H9 (cell line): ENCODE results near the gene COA1. TPM values are rescaled to one million over a fixed set of nuclear protein-coding genes. Genes with fewer than 3 reads are reported as not detected.

ENCODE experiments used
- DNase-seq: peaks from one replicate; pipeline ENCODE4 v3.0.0-alpha.2; 2017
- H2AFZ ChIP-seq: one replicate; pipeline ENCODE4 v1.6.1; 2013; ENCODE audit warnings: mild to moderate bottlenecking, low read length, control low read depth, moderate library complexity
- H2AK5ac ChIP-seq: 2 replicates; pipeline ENCODE4 v1.6.1; 2013; ENCODE audit warnings: low read length, control low read depth, mixed read lengths; ENCODE audit not compliant: insufficient read length
- H2BK120ac ChIP-seq: one replicate; pipeline ENCODE4 v1.6.1; 2013; ENCODE audit warnings: low read depth, mild to moderate bottlenecking, low read length, control low read depth, inconsistent platforms; ENCODE audit not compliant: poor library complexity, severe bottlenecking
- H2BK12ac ChIP-seq: 2 replicates; pipeline ENCODE4 v1.6.1; 2013; ENCODE audit warnings: low read length, control low read depth, mixed read lengths, low read depth; ENCODE audit not compliant: insufficient read length
- H2BK15ac ChIP-seq: 2 replicates; pipeline ENCODE4 v1.6.1; 2013; ENCODE audit warnings: low read depth, low read length, control low read depth
- H2BK20ac ChIP-seq: one replicate; pipeline ENCODE4 v1.6.1; 2013; ENCODE audit warnings: low read depth, mild to moderate bottlenecking, low read length, control low read depth, inconsistent platforms; ENCODE audit not compliant: poor library complexity, severe bottlenecking
- H2BK5ac ChIP-seq: 2 replicates; pipeline ENCODE4 v1.6.1; 2013; ENCODE audit warnings: low read length, control low read depth, mixed read lengths; ENCODE audit not compliant: insufficient read length
- H3K14ac ChIP-seq: 2 replicates; pipeline ENCODE4 v1.6.1; 2013; ENCODE audit warnings: low read length, control low read depth; ENCODE audit not compliant: insufficient read depth
- H3K18ac ChIP-seq: 2 replicates; pipeline ENCODE4 v1.6.1; 2013; ENCODE audit warnings: low read depth, mild to moderate bottlenecking, mixed read lengths, low read length, control low read depth; ENCODE audit not compliant: insufficient read length
- H3K23ac ChIP-seq: 2 replicates; pipeline ENCODE4 v1.6.1; 2013; ENCODE audit warnings: low read length, control low read depth, mixed read lengths, low read depth; ENCODE audit not compliant: insufficient read length
- H3K23me2 ChIP-seq: 2 replicates; pipeline ENCODE4 v1.6.1; 2013; ENCODE audit warnings: low read depth, mild to moderate bottlenecking, mixed read lengths, low read length, control low read depth; ENCODE audit not compliant: insufficient read length, poor library complexity, severe bottlenecking
- H3K27ac ChIP-seq: 2 replicates; pipeline ENCODE4 v1.5.1; 2013; ENCODE audit warnings: low read length, control low read depth, mixed read lengths, low read depth; ENCODE audit not compliant: insufficient read length
- H3K27me3 ChIP-seq: 2 replicates; pipeline ENCODE4 v1.6.1; 2013; ENCODE audit warnings: low read length, control low read depth, inconsistent platforms; ENCODE audit not compliant: insufficient read depth
- H3K4ac ChIP-seq: 2 replicates; pipeline ENCODE4 v1.6.1; 2013; ENCODE audit warnings: low read depth, mild to moderate bottlenecking, control low read depth, inconsistent platforms, low read length, moderate library complexity
- H3K4me1 ChIP-seq: 2 replicates; pipeline ENCODE4 v1.6.1; 2013; ENCODE audit warnings: low read length, control low read depth, inconsistent platforms; ENCODE audit not compliant: insufficient read depth
- H3K4me2 ChIP-seq: 2 replicates; pipeline ENCODE4 v1.6.1; 2013; ENCODE audit warnings: low read length, control low read depth, mixed read lengths; ENCODE audit not compliant: insufficient read length, insufficient read depth
- H3K56ac ChIP-seq: 2 replicates; pipeline ENCODE4 v1.6.1; 2013; ENCODE audit warnings: low read depth, mild to moderate bottlenecking, mixed read lengths, low read length, control low read depth; ENCODE audit not compliant: insufficient read length
- H3K79me1 ChIP-seq: 2 replicates; pipeline ENCODE4 v1.6.1; 2013; ENCODE audit warnings: low read depth, mild to moderate bottlenecking, moderate library complexity, low read length, control low read depth, inconsistent platforms; ENCODE audit not compliant: insufficient read depth, poor library complexity, severe bottlenecking
- H3K79me2 ChIP-seq: 2 replicates; pipeline ENCODE4 v1.6.1; 2013; ENCODE audit warnings: low read length, control low read depth, inconsistent platforms; ENCODE audit not compliant: insufficient read depth
- H3K9ac ChIP-seq: 2 replicates; pipeline ENCODE4 v1.6.1; 2013; ENCODE audit warnings: low read length, control low read depth, mixed read lengths; ENCODE audit not compliant: insufficient read length; ENCODE audit errors: extremely low read depth
- H3K9me3 ChIP-seq: one replicate; pipeline ENCODE4 v1.6.1; 2013; ENCODE audit warnings: low read depth, low read length, inconsistent platforms; ENCODE audit not compliant: control insufficient read depth
- H3T11ph ChIP-seq: one replicate; pipeline ENCODE4 v1.6.1; 2013; ENCODE audit warnings: mild to moderate bottlenecking, low read length, control low read depth, inconsistent platforms
- H4K20me1 ChIP-seq: one replicate; pipeline ENCODE4 v1.6.1; 2013; ENCODE audit not compliant: control insufficient read depth, insufficient read length, insufficient read depth
- H4K5ac ChIP-seq: 2 replicates; pipeline ENCODE4 v1.6.1; 2013; ENCODE audit warnings: low read depth, mild to moderate bottlenecking, mixed read lengths, low read length, control low read depth; ENCODE audit not compliant: insufficient read length
- H4K8ac ChIP-seq: replicated peaks from 2 replicates; pipeline ENCODE4 v1.6.1; 2013; ENCODE audit warnings: low read length, control low read depth, mixed read lengths, low read depth; ENCODE audit not compliant: insufficient read length
- H4K91ac ChIP-seq: 2 replicates; pipeline ENCODE4 v1.6.1; 2013; ENCODE audit warnings: low read depth, mild to moderate bottlenecking, moderate library complexity, mixed read lengths, low read length, control low read depth; ENCODE audit not compliant: insufficient read length
- H3K27ac Mint-ChIP-seq, 3 experiments: 2 replicates in 2 of 3; 3 replicates in 1 of 3; pipeline ENCODE4 v1.8.0; 2020 to 2021; ENCODE audit warnings: mixed read lengths in 3 of 3, mild to moderate bottlenecking in 1 of 3, moderate library complexity in 1 of 3
- H3K27me3 Mint-ChIP-seq: 2 replicates; pipeline ENCODE4 v1.8.0; 2021; ENCODE audit warnings: low read depth, mild to moderate bottlenecking, moderate library complexity, mixed read lengths
- H3K36me3 Mint-ChIP-seq, 3 experiments: 2 replicates in 2 of 3; 3 replicates in 1 of 3; pipeline ENCODE4 v1.8.0; 2020 to 2021; ENCODE audit warnings: low read depth in 3 of 3, mixed read lengths in 3 of 3; ENCODE audit not compliant: insufficient read depth in 1 of 3
- H3K4me1 Mint-ChIP-seq, 2 experiments: 2 replicates each; pipeline ENCODE4 v1.8.0; 2020; ENCODE audit warnings: mixed read lengths in 2 of 2
- H3K4me3 Mint-ChIP-seq, 2 experiments: 2 replicates in 1 of 2; 3 replicates in 1 of 2; pipeline ENCODE4 v1.8.0; 2020 to 2021; ENCODE audit warnings: mild to moderate bottlenecking in 2 of 2, mixed read lengths in 2 of 2, moderate library complexity in 1 of 2
- H3K9me3 Mint-ChIP-seq, 2 experiments: 2 replicates in 1 of 2; 3 replicates in 1 of 2; pipeline ENCODE4 v1.8.0; 2020; ENCODE audit warnings: mild to moderate bottlenecking in 2 of 2, mixed read lengths in 2 of 2, moderate library complexity in 1 of 2
- CTCF ChIP-seq: fragments of 200-600 bp; sonication (generic); conservative IDR thresholded peaks from 3 replicates; pipeline ENCODE4 v1.8.0; 2021; ENCODE audit warnings: antibody characterized with exemption, mild to moderate bottlenecking
- WGBS: extraction: QIAGEN DNeasy Blood & Tissue Kit; methylation state at CpG from one replicate; pipeline ENCODE4 v1.1.7; 2013; ENCODE audit warnings: missing lambda C conversion rate, low lambda C conversion rate, mixed read lengths; ENCODE audit not compliant: insufficient read length; ENCODE audit errors: extremely low coverage; 5-methylcytosine and 5-hydroxymethylcytosine counted together
- total RNA-seq: library from RNA; stranded (reverse); gene quantifications from 2 replicates; pipeline ENCODE4 v1.2.1, GENCODE V29; 2021

COA1 gene
- total RNA-seq, 1 experiment from 2014 or later, result 138 TPM

DNA sequence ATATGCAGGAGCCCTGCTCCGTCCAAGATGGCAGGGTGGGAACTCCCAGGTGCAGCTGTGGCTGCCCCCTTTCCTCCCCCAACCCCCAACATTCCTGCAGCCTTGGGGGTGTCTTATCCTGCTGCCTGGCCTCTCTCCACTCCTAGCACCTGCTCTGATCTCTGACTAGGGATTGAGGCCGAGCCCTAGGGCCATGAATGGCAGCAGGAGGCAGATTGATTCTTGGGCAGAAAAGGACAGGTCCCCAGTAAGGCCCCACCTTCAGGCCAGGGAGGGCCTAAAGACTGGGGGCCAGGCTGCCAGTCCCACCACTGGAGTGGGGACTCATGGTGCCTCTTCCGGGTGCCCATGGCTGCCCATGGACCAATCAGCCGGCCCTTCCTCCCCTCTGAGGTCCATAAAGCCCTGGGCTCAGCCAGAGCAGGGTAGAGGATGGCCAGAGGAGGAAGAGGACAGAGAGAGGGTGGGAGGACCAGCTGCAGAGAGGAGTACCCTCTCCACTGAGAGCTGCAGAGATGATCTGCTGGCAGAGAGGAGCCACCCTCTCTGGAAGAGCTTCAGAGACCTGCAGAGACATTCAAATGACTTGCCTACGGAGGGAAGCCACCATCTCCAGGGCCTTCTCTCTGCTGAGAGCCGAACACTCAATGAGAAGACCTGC, 8.3 kb upstream of the COA1 start:
- H2BK20ac ChIP-seq, result no peak overlapping the region
- no peaks in the 10 kb centered on the region for H4K20me1 ChIP-seq
- H4K8ac ChIP-seq, result no peak overlapping the region
- no peak overlapping the region for H3T11ph ChIP-seq
- H2BK5ac ChIP-seq, result no peak overlapping the region
- TF ChIP-seq CTCF, result no peak
- WGBS, result no CpG with 5 or more reads among the region's 6 CpGs
- DNase-seq, result no peak
- H3K18ac ChIP-seq, result no peak overlapping the region
- H2AFZ ChIP-seq, result no peak overlapping the region
- H3K79me2 ChIP-seq, result no peaks in the 10 kb centered on the region
- no peak overlapping the region for H4K5ac ChIP-seq
- no peak overlapping the region for H4K91ac ChIP-seq
- Mint-ChIP-seq H3K36me3 (no peaks in the 10 kb centered on the region), H3K4me1 (peaks cover 3 to 5% of the 10 kb centered on the region in 2 experiments; a peak in 2 of 4 replicates), H3K9me3 (0 out of 5 replicates have a peak, but pooled peaks cover 0 to 1% of the 10 kb centered on the region in 2 experiments), H3K27me3 (no peaks in the 10 kb centered on the region; the same call in 1 of the 2 replicates), H3K4me3 (no peak overlapping the region), H3K27ac (no peak overlapping the region; a peak in 1 of 7 replicates)
- H3K4ac ChIP-seq, result no peak overlapping the region
- H2BK12ac ChIP-seq, result no peak overlapping the region
- H3K14ac ChIP-seq, result no peak overlapping the region
- no peaks in the 10 kb centered on the region for H3K79me1 ChIP-seq
- no peak overlapping the region for H2AK5ac ChIP-seq
- H2BK15ac ChIP-seq, result no peak overlapping the region
- no peak overlapping the region for H3K27ac ChIP-seq
- no peak overlapping the region for H2BK120ac ChIP-seq
- no peaks in the 10 kb centered on the region for H3K27me3 ChIP-seq
- no peaks in the 10 kb centered on the region for H3K4me1 ChIP-seq
- H3K4me2 ChIP-seq, result no peak overlapping the region
- no peaks in the 10 kb centered on the region for H3K9me3 ChIP-seq
- no peak overlapping the region for H3K23ac ChIP-seq
- H3K9ac ChIP-seq, result no peak overlapping the region
- no peak overlapping the region for H3K56ac ChIP-seq
- no peaks in the 10 kb centered on the region for H3K23me2 ChIP-seq
